Measurements from ENCODE around the gene SNX19. TPM values are rescaled to one million over a fixed set of nuclear protein-coding genes. Genes with fewer than 3 reads are reported as not detected.

Gene SNX19
- total and polyA plus RNA-seq, 12 donors: 13.6 to 102 (median 65.3) TPM

GRCh38 chr11:130830566-130830965 lies 85.7 kb downstream of the SNX19 start:
- no peak overlapping the region for H3K4me3 ChIP-seq
- 64 to 78% (median 69%) methylated on average over 6 of the region's 6 CpGs for WGBS, 4 donors
- no peak for TF ChIP-seq CTCF (IDR thresholded peaks at IDR 0.05)
- no peak for TF ChIP-seq POLR2A (IDR thresholded peaks at IDR 0.05)
- intact Hi-C loops (cut with DNase I): no loop called here
- H3K27ac ChIP-seq: peak overlapping the region in 1 of 5 donors; percentile 41
- no peaks in the 10 kb centered on the region for H3K9me3 ChIP-seq (replicated peaks in 1 of 3)
- H3K27me3 ChIP-seq: no peaks in the 10 kb centered on the region
- H3K36me3 ChIP-seq (replicated peaks in 1 of 2): no peaks in the 10 kb centered on the region
- no peaks in the 10 kb centered on the region for H3K4me1 ChIP-seq (replicated peaks in 1 of 2)
- no peak for DNase-seq

- no peaks in the 10 kb centered on the region for H3K27me3 ChIP-seq
- peak in 3 of 7 donors; percentile 4 to 22 (median 17) for DNase-seq
- H3K9me3 ChIP-seq (replicated peaks in 1 of 3): no peaks in the 10 kb centered on the region
- H3K4me3 ChIP-seq: no peak overlapping the region
- WGBS, 4 donors: 79 to 100% (median 83%) methylated on average over 5 to 6 of the region's 6 CpGs
- TF ChIP-seq CTCF (IDR thresholded peaks at IDR 0.05): no peak
- H3K27ac ChIP-seq: peak overlapping the region in 1 of 5 donors; percentile 41
- no peaks in the 10 kb centered on the region for H3K4me1 ChIP-seq (replicated peaks in 1 of 2)
- intact Hi-C loops (cut with DNase I): loop anchor here in 1 of 2 donors (10.0 kb wide), 1 partner anchor 395 kb away; no protein-coding TSS in a partner anchor
- H3K36me3 ChIP-seq (replicated peaks in 1 of 2): no peaks in the 10 kb centered on the region
Observed at GRCh38 chr11:130829920-130830511, 86.3 kb downstream of the SNX19 start.

- TF ChIP-seq POLR2A (IDR thresholded peaks at IDR 0.05) (no peak), CTCF (IDR thresholded peaks at IDR 0.05) (no peak)
- intact Hi-C loops (cut with DNase I): loop anchor here in 1 of 2 donors (10.0 kb wide), 1 partner anchor 394 kb away; no protein-coding TSS in a partner anchor
Observed at GRCh38 chr11:130828741-130829140, 87.5 kb downstream of the SNX19 start.

GRCh38 chr11:130827451-130828377 lies 88.6 kb downstream of the SNX19 start:
- Histone ChIP-seq H3K27ac (peak overlapping the region in 1 of 5 donors; percentile 35), H3K4me3 (no peak overlapping the region), H3K9me3 (replicated peaks in 1 of 3) (no peaks in the 10 kb centered on the region), H3K27me3 (no peaks in the 10 kb centered on the region), H3K4me1 (replicated peaks in 1 of 2) (no peaks in the 10 kb centered on the region), H3K36me3 (replicated peaks in 1 of 2) (no peaks in the 10 kb centered on the region)
- TF ChIP-seq CTCF (IDR thresholded peaks at IDR 0.05) (peak in 5 of 6 experiments; percentile 42 to 57 (median 51)), POLR2A (IDR thresholded peaks at IDR 0.05) (no peak)
- whole genome bisulfite sequencing, 4 donors: 48 to 62% (median 51%) methylated on average over 6 to 13 of the region's 13 CpGs
- DNase-seq: peak; percentile 54 to 90 (median 84)
- intact Hi-C loops (cut with DNase I): loop anchor here in 1 of 2 donors (10.0 kb wide), 1 partner anchor 393 kb away; no protein-coding TSS in a partner anchor

More at GRCh38 chr11:130828741-130829140, 87.5 kb downstream of the SNX19 start:
- Histone ChIP-seq H3K9me3 (replicated peaks in 1 of 3) (no peaks in the 10 kb centered on the region), H3K4me3 (no peak overlapping the region), H3K4me1 (replicated peaks in 1 of 2) (no peaks in the 10 kb centered on the region), H3K27me3 (no peaks in the 10 kb centered on the region), H3K27ac (peak overlapping the region in 1 of 5 donors; percentile 33), H3K36me3 (replicated peaks in 1 of 2) (no peaks in the 10 kb centered on the region)
- peak in 6 of 7 donors; percentile 23 to 66 (median 56) for DNase-seq
- 47 to 73% (median 53%) methylated on average over 7 of the region's 7 CpGs for WGBS, 4 donors

Data from adrenal gland (tissue), 12 donors.